ENCODE results near the gene MTRF1.

DNA sequence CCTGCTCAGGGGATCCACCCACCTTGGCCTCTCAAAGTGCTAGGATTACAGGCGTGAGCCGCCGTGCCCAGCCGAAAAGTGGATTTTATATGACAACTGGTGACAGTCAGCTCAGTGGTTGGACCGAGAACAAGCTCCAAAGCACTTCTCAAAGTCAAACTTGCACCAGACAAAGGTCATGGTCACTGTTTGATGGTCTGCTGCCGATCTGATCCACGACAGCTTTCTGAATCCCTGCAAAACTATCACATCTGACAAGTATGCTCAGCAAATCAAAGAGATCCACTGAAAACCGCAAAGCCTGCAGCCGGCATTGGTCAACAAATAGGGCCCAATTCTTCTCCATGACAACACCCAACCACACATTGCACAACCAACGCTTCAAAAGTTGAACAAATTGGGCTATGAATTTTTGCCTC lies 26.1 kb upstream of the MTRF1 start:
- TF ChIP-seq, protein P1, sequence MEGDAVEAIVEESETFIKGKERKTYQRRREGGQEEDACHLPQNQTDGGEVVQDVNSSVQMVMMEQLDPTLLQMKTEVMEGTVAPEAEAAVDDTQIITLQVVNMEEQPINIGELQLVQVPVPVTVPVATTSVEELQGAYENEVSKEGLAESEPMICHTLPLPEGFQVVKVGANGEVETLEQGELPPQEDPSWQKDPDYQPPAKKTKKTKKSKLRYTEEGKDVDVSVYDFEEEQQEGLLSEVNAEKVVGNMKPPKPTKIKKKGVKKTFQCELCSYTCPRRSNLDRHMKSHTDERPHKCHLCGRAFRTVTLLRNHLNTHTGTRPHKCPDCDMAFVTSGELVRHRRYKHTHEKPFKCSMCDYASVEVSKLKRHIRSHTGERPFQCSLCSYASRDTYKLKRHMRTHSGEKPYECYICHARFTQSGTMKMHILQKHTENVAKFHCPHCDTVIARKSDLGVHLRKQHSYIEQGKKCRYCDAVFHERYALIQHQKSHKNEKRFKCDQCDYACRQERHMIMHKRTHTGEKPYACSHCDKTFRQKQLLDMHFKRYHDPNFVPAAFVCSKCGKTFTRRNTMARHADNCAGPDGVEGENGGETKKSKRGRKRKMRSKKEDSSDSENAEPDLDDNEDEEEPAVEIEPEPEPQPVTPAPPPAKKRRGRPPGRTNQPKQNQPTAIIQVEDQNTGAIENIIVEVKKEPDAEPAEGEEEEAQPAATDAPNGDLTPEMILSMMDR (IDR thresholded peaks at IDR 0.05), result no peak
- TF ChIP-seq POLR2A (IDR thresholded peaks at IDR 0.05) (no peak), POLR2AphosphoS5 (IDR thresholded peaks at IDR 0.05) (no peak)

Data from suprapubic skin (tissue), 4 donors.